Natural killer cell treated with Interleukin-12 subunit alpha and Interleukin-12 subunit beta and Interleukin-15 and Interleukin-18, amount 100 ng/mL, for 72 hours (primary cell): Measurements from ENCODE around the gene NOVA1. TPM values are rescaled to one million over a fixed set of nuclear protein-coding genes. Genes with fewer than 3 reads are reported as not detected.

Experiments used
- ATAC-seq, 2 donors: fragments of 150-1000 bp; cut with Tn5 transposase in 1 of 2; sonication (Bioruptor Pico), chemical (Tn5 transposase) in 1 of 2; 2 replicates each; pipeline ENCODE4 v1.10.0; 2021
- DNase-seq: peaks from one replicate; pipeline ENCODE4 v3.0.0; 2022; ENCODE audit warnings: low spot score
- H3K27ac Mint-ChIP-seq, 2 donors: 1 replicate in 1 of 2; 2 replicates in 1 of 2; pipeline ENCODE4 v1.8.0; 2022; ENCODE audit warnings: mixed read lengths in 2 of 2, mild to moderate bottlenecking in 1 of 2, moderate library complexity in 1 of 2
- H3K27me3 Mint-ChIP-seq, 2 donors: 1 replicate in 1 of 2; 2 replicates in 1 of 2; pipeline ENCODE4 v1.8.0; 2022; ENCODE audit warnings: mixed read lengths in 2 of 2
- H3K36me3 Mint-ChIP-seq: one replicate; pipeline ENCODE4 v1.8.0; 2022; ENCODE audit warnings: mixed read lengths
- H3K4me1 Mint-ChIP-seq, 2 donors: 1 replicate in 1 of 2; 2 replicates in 1 of 2; pipeline ENCODE4 v1.8.0; 2022; ENCODE audit warnings: low read depth in 2 of 2, mixed read lengths in 2 of 2, mild to moderate bottlenecking in 1 of 2
- H3K4me3 Mint-ChIP-seq: one replicate; pipeline ENCODE4 v1.8.0; 2022; ENCODE audit warnings: mixed read lengths
- H3K9me3 Mint-ChIP-seq: 2 replicates; pipeline ENCODE4 v1.8.0; 2022; ENCODE audit warnings: mixed read lengths
- total RNA-seq, 2 donors: library from RNA; stranded (reverse); gene quantifications; one replicate each; pipeline ENCODE4 v1.2.3, GENCODE V29; 2022

The NOVA1 gene
- total RNA-seq, 2 donors from 2014 or later = not detected

- Mint-ChIP-seq H3K27me3 (no peaks in the 10 kb centered on the region), H3K4me1 (no peaks in the 10 kb centered on the region), H3K4me3 (no peak overlapping the region), H3K9me3 (peaks cover 5% of the 10 kb centered on the region), H3K36me3 (no peaks in the 10 kb centered on the region), H3K27ac (no peak overlapping the region)
- no peak for DNase-seq
- no peak for ATAC-seq
These were observed 143.7 kb downstream of the NOVA1 start for GRCh38 chr14:26454105-26454504.

GRCh38 chr14:26448181-26448855, 149.5 kb downstream of the NOVA1 start:
- peaks cover 5% of the 10 kb centered on the region for H3K9me3 Mint-ChIP-seq
- no peak overlapping the region for H3K27ac Mint-ChIP-seq
- DNase-seq (no peak), ATAC-seq (no peak)
- no peak overlapping the region for H3K4me3 Mint-ChIP-seq
- no peaks in the 10 kb centered on the region for H3K4me1 Mint-ChIP-seq
- peaks cover 5% of the 10 kb centered on the region for H3K36me3 Mint-ChIP-seq
- H3K27me3 Mint-ChIP-seq = no peaks in the 10 kb centered on the region

- H3K27me3 Mint-ChIP-seq = no peaks in the 10 kb centered on the region
These were observed 153.0 kb downstream of the NOVA1 start for GRCh38 chr14:26444822-26445221.

GRCh38 chr14:26443654-26444053, 154.2 kb downstream of the NOVA1 start:
- H3K36me3 Mint-ChIP-seq = peaks cover 5% of the 10 kb centered on the region
- H3K27ac Mint-ChIP-seq = no peak overlapping the region
- no peak overlapping the region for H3K4me3 Mint-ChIP-seq
- peaks cover 5% of the 10 kb centered on the region for H3K9me3 Mint-ChIP-seq
- DNase-seq (no peak), ATAC-seq (no peak)
- no peaks in the 10 kb centered on the region for H3K27me3 Mint-ChIP-seq
- no peaks in the 10 kb centered on the region for H3K4me1 Mint-ChIP-seq

More at GRCh38 chr14:26444822-26445221, 153.0 kb downstream of the NOVA1 start:
- H3K4me1 Mint-ChIP-seq = no peaks in the 10 kb centered on the region
- peaks cover 5% of the 10 kb centered on the region for H3K9me3 Mint-ChIP-seq
- no peak for ATAC-seq
- H3K4me3 Mint-ChIP-seq = no peak overlapping the region
- H3K27ac Mint-ChIP-seq = no peak overlapping the region
- no peak for DNase-seq
- peaks cover 5% of the 10 kb centered on the region for H3K36me3 Mint-ChIP-seq

- Mint-ChIP-seq H3K27me3 (no peaks in the 10 kb centered on the region), H3K27ac (no peak overlapping the region), H3K4me3 (no peak overlapping the region), H3K4me1 (no peaks in the 10 kb centered on the region), H3K9me3 (peaks cover 8% of the 10 kb centered on the region), H3K36me3 (no peaks in the 10 kb centered on the region)
- no peak for DNase-seq
- no peak for ATAC-seq
These were observed 168.6 kb downstream of the NOVA1 start for GRCh38 chr14:26429205-26429604.

DNA sequence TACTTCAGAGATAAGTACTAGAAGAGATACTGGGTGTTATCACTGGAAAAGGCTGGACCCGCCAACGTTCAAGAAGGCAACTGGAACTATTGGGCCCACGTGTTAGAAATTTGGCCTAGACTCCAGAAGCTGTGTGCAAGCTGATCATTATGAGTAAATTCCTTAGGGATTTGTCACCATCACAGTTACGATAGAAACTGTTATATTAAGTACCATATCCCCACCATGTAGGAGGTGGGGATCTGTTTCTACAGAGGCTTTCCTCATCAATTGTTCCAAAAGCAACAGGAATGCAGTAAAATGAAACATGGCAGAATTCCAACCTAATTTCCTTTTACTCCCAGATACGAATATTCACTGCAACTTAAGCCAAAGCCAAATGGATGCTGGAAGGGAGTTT, 170.7 kb downstream of the NOVA1 start:
- ATAC-seq (no peak), DNase-seq (no peak)
- H3K9me3 Mint-ChIP-seq = peaks cover 8% of the 10 kb centered on the region
- H3K36me3 Mint-ChIP-seq = no peaks in the 10 kb centered on the region
- no peaks in the 10 kb centered on the region for H3K4me1 Mint-ChIP-seq
- H3K27me3 Mint-ChIP-seq = no peaks in the 10 kb centered on the region
- H3K27ac Mint-ChIP-seq = no peak overlapping the region
- no peak overlapping the region for H3K4me3 Mint-ChIP-seq

GRCh38 chr14:26424537-26424936, 173.3 kb downstream of the NOVA1 start:
- no peaks in the 10 kb centered on the region for H3K36me3 Mint-ChIP-seq
- H3K27me3 Mint-ChIP-seq = no peaks in the 10 kb centered on the region
- H3K27ac Mint-ChIP-seq = no peak overlapping the region
- no peaks in the 10 kb centered on the region for H3K4me1 Mint-ChIP-seq
- DNase-seq (no peak), ATAC-seq (no peak)
- H3K9me3 Mint-ChIP-seq = peaks cover 4% of the 10 kb centered on the region
- H3K4me3 Mint-ChIP-seq = no peak overlapping the region

DNA sequence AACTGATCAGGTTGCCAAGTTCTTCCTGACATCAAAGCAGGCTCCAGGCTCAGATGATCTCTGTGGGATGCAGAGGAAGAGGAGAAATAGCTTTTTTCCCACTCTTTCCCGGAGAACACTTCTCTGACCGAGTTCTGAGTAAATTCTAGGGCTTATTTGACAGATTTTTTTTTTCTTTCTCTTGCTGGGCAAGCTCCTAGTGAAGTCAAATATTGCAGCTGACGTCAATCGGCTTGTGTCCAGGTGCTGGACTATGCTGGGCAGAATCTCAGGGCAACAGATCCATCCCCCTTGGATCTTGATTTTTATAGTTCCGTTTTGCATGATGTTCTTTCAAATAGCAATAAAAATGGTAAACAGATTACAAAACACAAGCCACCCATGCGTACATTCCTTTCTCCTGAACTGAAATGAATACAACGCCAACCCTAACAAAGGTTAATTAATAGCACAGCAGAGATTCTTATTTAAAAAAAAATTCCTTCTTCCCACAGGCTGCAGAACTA, 182.2 kb downstream of the NOVA1 start:
- H3K9me3 Mint-ChIP-seq = peaks cover 18% of the 10 kb centered on the region
- no peaks in the 10 kb centered on the region for H3K4me1 Mint-ChIP-seq
- ATAC-seq (no peak), DNase-seq (no peak)
- H3K4me3 Mint-ChIP-seq = no peak overlapping the region
- H3K27me3 Mint-ChIP-seq = no peaks in the 10 kb centered on the region
- H3K27ac Mint-ChIP-seq = no peak overlapping the region
- no peaks in the 10 kb centered on the region for H3K36me3 Mint-ChIP-seq

DNA sequence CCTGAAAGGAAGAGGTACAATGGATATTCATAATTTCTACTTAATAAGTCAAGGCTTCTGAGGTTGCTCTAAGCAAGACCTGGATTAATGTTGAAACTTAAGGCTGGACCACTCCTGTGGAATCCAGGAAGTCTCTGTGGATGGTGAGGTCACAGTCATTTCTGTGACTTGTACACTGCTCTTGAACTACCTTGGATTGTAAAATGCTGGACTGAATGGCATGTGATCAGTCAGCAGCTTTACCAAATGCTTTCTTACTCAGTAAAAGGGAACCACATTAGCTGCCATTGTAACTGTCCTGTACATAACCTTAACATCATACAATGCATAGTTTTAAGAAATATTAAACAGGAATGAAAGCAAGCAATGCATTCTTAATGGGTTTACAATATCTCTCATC, 182.9 kb downstream of the NOVA1 start:
- H3K4me3 Mint-ChIP-seq = no peak overlapping the region
- peaks cover 18% of the 10 kb centered on the region for H3K9me3 Mint-ChIP-seq
- DNase-seq (no peak), ATAC-seq (no peak)
- H3K27me3 Mint-ChIP-seq = no peaks in the 10 kb centered on the region
- no peaks in the 10 kb centered on the region for H3K36me3 Mint-ChIP-seq
- no peak overlapping the region for H3K27ac Mint-ChIP-seq
- H3K4me1 Mint-ChIP-seq = no peaks in the 10 kb centered on the region

DNA sequence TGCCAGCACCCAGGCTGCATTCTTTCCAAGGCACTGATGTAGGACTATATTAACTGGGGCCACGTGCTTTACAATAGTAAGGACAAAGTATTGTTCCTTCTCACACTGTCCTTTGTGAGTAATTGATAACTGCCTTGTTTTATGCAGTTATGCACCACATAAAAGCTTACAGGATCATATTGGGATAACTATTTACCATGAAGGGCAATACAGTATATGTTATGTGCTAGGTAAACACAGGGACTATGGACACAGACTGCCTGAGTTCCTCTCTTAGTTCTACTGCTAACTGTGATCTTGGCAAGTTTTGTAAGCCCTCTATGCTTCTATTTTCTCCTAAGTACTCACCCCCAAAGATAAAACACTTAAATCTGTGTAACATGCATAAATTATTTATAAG, 183.7 kb downstream of the NOVA1 start:
- Mint-ChIP-seq H3K4me3 (no peak overlapping the region), H3K27ac (no peak overlapping the region), H3K4me1 (no peaks in the 10 kb centered on the region), H3K9me3 (peaks cover 14% of the 10 kb centered on the region), H3K36me3 (no peaks in the 10 kb centered on the region), H3K27me3 (no peaks in the 10 kb centered on the region)
- ATAC-seq = no peak
- no peak for DNase-seq

DNA sequence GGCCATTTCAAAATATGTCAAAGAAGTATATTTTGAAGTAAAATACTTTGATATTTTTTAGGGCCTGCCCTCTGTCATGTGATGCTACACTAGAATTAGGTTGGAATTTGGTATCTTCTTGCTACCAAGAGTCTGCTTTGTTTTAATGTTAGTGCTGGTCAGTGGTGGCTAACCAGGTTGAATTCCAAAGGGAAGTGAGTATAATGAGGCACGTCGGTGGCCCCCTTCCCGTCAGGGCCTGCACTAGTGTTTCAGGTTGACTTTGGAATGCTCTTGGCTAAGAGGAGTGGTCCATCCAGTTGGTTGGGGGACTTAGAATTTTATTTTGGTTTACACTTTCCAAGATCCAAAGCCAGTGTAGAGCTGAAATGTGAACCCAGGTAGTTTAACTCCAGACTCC, 185.4 kb downstream of the NOVA1 start:
- Mint-ChIP-seq H3K9me3 (peaks cover 12% of the 10 kb centered on the region), H3K27me3 (no peaks in the 10 kb centered on the region), H3K4me1 (no peaks in the 10 kb centered on the region), H3K4me3 (no peak overlapping the region), H3K36me3 (no peaks in the 10 kb centered on the region), H3K27ac (no peak overlapping the region)
- DNase-seq (no peak), ATAC-seq (no peak)

DNA sequence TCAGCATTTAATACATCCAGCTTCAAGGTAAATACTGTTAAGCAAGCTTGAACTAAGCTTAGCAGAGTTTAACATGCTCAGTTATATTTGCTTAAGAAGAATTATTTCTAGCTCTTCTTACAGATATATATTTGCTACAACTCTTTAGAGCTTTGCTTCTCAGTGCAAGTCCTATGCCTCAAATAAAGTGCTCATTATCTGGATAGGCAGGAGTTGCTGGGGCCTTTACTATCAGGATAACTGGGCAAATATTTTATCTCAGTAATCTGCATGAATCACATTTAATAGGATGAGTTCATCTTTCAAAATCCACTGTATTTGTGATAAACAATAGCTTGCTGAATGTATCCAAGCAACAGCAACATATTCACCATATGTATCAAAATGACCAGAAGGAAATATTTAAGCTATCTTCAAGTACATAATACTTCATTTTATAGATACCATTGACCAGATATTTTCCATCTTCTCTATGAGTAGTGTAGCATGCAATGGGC, 187.6 kb downstream of the NOVA1 start:
- Mint-ChIP-seq H3K4me3 (no peak overlapping the region), H3K27me3 (no peaks in the 10 kb centered on the region), H3K36me3 (no peaks in the 10 kb centered on the region), H3K27ac (no peak overlapping the region), H3K9me3 (peaks cover 10% of the 10 kb centered on the region), H3K4me1 (no peaks in the 10 kb centered on the region)
- DNase-seq (no peak), ATAC-seq (no peak)

- Mint-ChIP-seq H3K27me3 (no peaks in the 10 kb centered on the region), H3K27ac (no peak overlapping the region), H3K4me3 (no peak overlapping the region), H3K36me3 (no peaks in the 10 kb centered on the region), H3K4me1 (no peaks in the 10 kb centered on the region), H3K9me3 (peaks cover 12% of the 10 kb centered on the region)
- ATAC-seq (no peak), DNase-seq (no peak)
These were observed 192.9 kb downstream of the NOVA1 start for GRCh38 chr14:26404927-26405326.

DNA sequence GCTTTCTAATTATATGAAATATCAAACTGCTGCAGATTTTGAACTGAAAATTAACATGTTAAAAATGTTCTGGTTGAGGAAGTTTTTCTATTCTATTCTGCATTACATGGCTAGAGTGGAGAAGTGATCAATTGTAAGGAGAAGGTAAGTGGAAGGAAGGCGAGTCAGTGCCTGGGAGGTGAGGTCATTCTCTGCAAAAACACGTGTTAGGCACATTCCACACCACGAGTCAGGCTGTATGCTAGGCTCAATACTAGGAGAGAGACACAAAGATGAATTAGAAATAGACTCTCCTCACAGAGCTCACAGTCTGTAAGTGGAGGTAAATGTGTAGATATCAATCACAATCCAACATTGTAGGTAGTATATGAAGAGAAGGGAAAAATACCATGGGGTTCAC, 194.1 kb downstream of the NOVA1 start:
- peaks cover 12% of the 10 kb centered on the region for H3K9me3 Mint-ChIP-seq
- no peaks in the 10 kb centered on the region for H3K36me3 Mint-ChIP-seq
- no peaks in the 10 kb centered on the region for H3K27me3 Mint-ChIP-seq

GRCh38 chr14:26402126-26402525, 195.7 kb downstream of the NOVA1 start:
- Mint-ChIP-seq H3K27ac (no peak overlapping the region), H3K36me3 (no peaks in the 10 kb centered on the region), H3K9me3 (peaks cover 13% of the 10 kb centered on the region), H3K27me3 (no peaks in the 10 kb centered on the region), H3K4me3 (no peak overlapping the region), H3K4me1 (no peaks in the 10 kb centered on the region)
- DNase-seq (no peak), ATAC-seq (no peak)

More for the DNA sequence above, 194.1 kb downstream of the NOVA1 start:
- no peak overlapping the region for H3K4me3 Mint-ChIP-seq
- DNase-seq = no peak
- H3K27ac Mint-ChIP-seq = no peak overlapping the region
- no peaks in the 10 kb centered on the region for H3K4me1 Mint-ChIP-seq
- ATAC-seq = no peak
